Esophagus muscularis mucosa (tissue), 3 donors: ENCODE measurements around the gene SMAGP.

Experiments
- CTCF ChIP-seq, 3 experiments: fragments of 200-600 bp in 2 of 3; fragments of 450-650 bp in 1 of 3; sonication (generic) in 2 of 3; IDR thresholded peaks; one replicate each; pipeline ENCODE4 v1.5.1; 2017 to 2019; ENCODE audit warnings: antibody characterized with exemption in 3 of 3, mild to moderate bottlenecking in 2 of 3, moderate library complexity in 1 of 3
- POLR2A ChIP-seq: fragments of 450-650 bp; IDR thresholded peaks from one replicate; pipeline ENCODE4 v1.6.1; 2017; ENCODE audit warnings: antibody characterized with exemption, moderate library complexity, mild to moderate bottlenecking, low read depth
- POLR2AphosphoS5 ChIP-seq, 2 donors: sonication (generic); formaldehyde crosslinking; IDR thresholded peaks; one replicate each; pipeline ENCODE4 v1.6.1; 2017; ENCODE audit warnings: antibody characterized with exemption in 2 of 2

GRCh38 chr12:51208016-51208660, 62.1 kb downstream of the SMAGP start:
- TF ChIP-seq CTCF (IDR thresholded peaks at IDR 0.05) (no peak), POLR2AphosphoS5 (IDR thresholded peaks at IDR 0.05) (no peak), POLR2A (no peak)
